Heart right ventricle (tissue), 16 donors: ENCODE results near the gene NT5C3A. TPM values are rescaled to one million over a fixed set of nuclear protein-coding genes. Genes with fewer than 3 reads are reported as not detected.

Source experiments
- ATAC-seq, 8 donors: fragments of 200-7000 bp; cut with Tn5 transposase; one replicate each; pipeline ENCODE4 v1.9.1; 2020; ENCODE audit warnings: mild to moderate bottlenecking in 8 of 8, moderate library complexity in 8 of 8, moderate number of reproducible peaks in 1 of 8
- DNase-seq, 2 donors: peaks; one replicate each; pipeline ENCODE4 v3.0.0-alpha.2; 2020
- H3K27ac ChIP-seq, 10 donors: fragments of 200-600 bp; sonication (generic) in 2 of 10; one replicate each; pipeline versions ENCODE4 v1.5.0 to v1.8.0; 2020 to 2022; ENCODE audit warnings: mild to moderate bottlenecking in 3 of 10
- H3K27me3 ChIP-seq, 7 donors: fragments of 200-600 bp; one replicate each; pipeline ENCODE4 v1.8.0; 2021 to 2022; ENCODE audit warnings: mild to moderate bottlenecking in 2 of 7
- H3K36me3 ChIP-seq, 9 donors: fragments of 200-600 bp; sonication (generic) in 1 of 9; one replicate each; pipeline versions ENCODE4 v1.5.0 to v1.8.0; 2020 to 2022; ENCODE audit warnings: mild to moderate bottlenecking in 2 of 9
- H3K4me1 ChIP-seq, 9 donors: fragments of 200-600 bp; sonication (generic) in 1 of 9; one replicate each; pipeline versions ENCODE4 v1.5.0 to v1.8.0; 2020 to 2022; ENCODE audit warnings: mild to moderate bottlenecking in 4 of 9
- H3K4me3 ChIP-seq, 10 donors: fragments of 200-600 bp; sonication (generic) in 2 of 10; one replicate each; pipeline versions ENCODE4 v1.5.0 to v1.8.0; 2020 to 2022; ENCODE audit warnings: mild to moderate bottlenecking in 7 of 10, moderate library complexity in 2 of 10
- H3K9me3 ChIP-seq, 11 donors: fragments of 200-600 bp in 10 of 11; sonication (generic) in 2 of 11; one replicate each; pipeline versions ENCODE4 v1.5.0 to v1.8.0; 2013 to 2022; ENCODE audit warnings: mild to moderate bottlenecking in 2 of 11, control low read depth in 1 of 11, moderate library complexity in 1 of 11
- CTCF ChIP-seq, 9 donors: fragments of 200-600 bp; sonication (generic) in 2 of 9; IDR thresholded peaks; one replicate each; pipeline versions ENCODE4 v1.5.0 to v1.8.0; 2021 to 2022; ENCODE audit warnings: antibody characterized with exemption in 9 of 9, mild to moderate bottlenecking in 5 of 9, moderate library complexity in 1 of 9
- WGBS, 2 donors: extraction: QIAGEN DNeasy Blood & Tissue Kit; methylation state at CpG; one replicate each; pipeline ENCODE4 v1.1.7; 2013; ENCODE audit warnings: inconsistent platforms in 1 of 2; 5-methylcytosine and 5-hydroxymethylcytosine counted together
- intact Hi-C, 10 donors: fragments of 100-400 bp; cut with DNase I; formaldehyde crosslinking; loops; one replicate each; pipeline versions ENCODE4 v1.11.1 to v1.14.2; 2022
- polyA plus RNA-seq, 2 donors: library from polyadenylated mRNA; stranded (reverse); fragments of 200-250 nt; gene quantifications; one replicate each; pipeline ENCODE4 v1.2.3, GENCODE V29; 2013
- total RNA-seq, 10 donors: library from RNA; stranded (reverse); fragmentation: NEBNext Ultra II Directional in 3 of 10; extraction: Animal tissue kit (Norgen Biotek cat#: 25700) in 3 of 10; gene quantifications; one replicate each; pipeline versions ENCODE4 v1.2.1 to v1.2.4, GENCODE V29; 2021 to 2023
- donor health status: Arrhythmogenic right ventricular cardiomyopathy.
- donor health status: ischemic (EF 13 %, LVEDD 7.1; RV severe dilation, severe dysfunction).
- donor health status: healthy with polysubstance abuse.
- donor health status: DM: no; HTN: yes; CAD: no.
- donor health status: DM: no; HTN: no; CAD: no.
- donor health status: ischemic (EF 25% LVEDD 6.9; RV normal size, moderate dysfunction).
- donor health status: ischemic (EF 25% LVEDD 5.7; RV mildly dilated, moderate dysfunction).
- donor health status: healthy.
- donor health status: DM: yes; HTN: yes; CAD: no.
- donor health status: Ischemic cardiomyopathy.
- donor health status: ischemic (EF 35%, LVEDD 5.7; RV mildly dilated, moderate dysfunction).
- donor health status: nonischemic (EF 11% LVEDD 7.7; RV severe dilation, severe dysfunction).
- donor health status: DM: yes; HTN: yes; CAD: no.
- donor health status: PGD.
- donor health status: ischemic (EF 29% LVEDD 5.4; RV normal size, mild dysfunction).
- donor health status: nonischemic (EF 23%, LVEDD 6.1; RV moderate dilation, normal function).

Gene NT5C3A
- total and polyA plus RNA-seq, 12 donors: 11.6 to 32.6 (median 18.9) TPM

- Histone ChIP-seq H3K27me3 (no peaks in the 10 kb centered on the region), H3K9me3 (no peaks in the 10 kb centered on the region), H3K36me3 (peaks cover 0 to 5% (median 0%) of the 10 kb centered on the region in 9 donors), H3K4me1 (peaks cover 0 to 47% (median 21%) of the 10 kb centered on the region in 9 donors), H3K4me3 (no peak overlapping the region), H3K27ac (no peak overlapping the region)
- TF ChIP-seq CTCF (IDR thresholded peaks at IDR 0.05): no peak
- DNase-seq (no peak), ATAC-seq (no peak)
- intact Hi-C loops: loop anchor here in 2 of 10 donors (10.0 kb wide), 2 partner anchors 290 to 560 kb away; partner anchors contain the start of genes AVL9 (in 1 of the 2) and LSM5 (in 1 of the 2)
- 97 to 99% methylated on average over 5 of the region's 5 CpGs for WGBS, 2 donors
These were observed 7.4 kb downstream of the NT5C3A start for GRCh38 chr7:33055158-33055557.

DNA sequence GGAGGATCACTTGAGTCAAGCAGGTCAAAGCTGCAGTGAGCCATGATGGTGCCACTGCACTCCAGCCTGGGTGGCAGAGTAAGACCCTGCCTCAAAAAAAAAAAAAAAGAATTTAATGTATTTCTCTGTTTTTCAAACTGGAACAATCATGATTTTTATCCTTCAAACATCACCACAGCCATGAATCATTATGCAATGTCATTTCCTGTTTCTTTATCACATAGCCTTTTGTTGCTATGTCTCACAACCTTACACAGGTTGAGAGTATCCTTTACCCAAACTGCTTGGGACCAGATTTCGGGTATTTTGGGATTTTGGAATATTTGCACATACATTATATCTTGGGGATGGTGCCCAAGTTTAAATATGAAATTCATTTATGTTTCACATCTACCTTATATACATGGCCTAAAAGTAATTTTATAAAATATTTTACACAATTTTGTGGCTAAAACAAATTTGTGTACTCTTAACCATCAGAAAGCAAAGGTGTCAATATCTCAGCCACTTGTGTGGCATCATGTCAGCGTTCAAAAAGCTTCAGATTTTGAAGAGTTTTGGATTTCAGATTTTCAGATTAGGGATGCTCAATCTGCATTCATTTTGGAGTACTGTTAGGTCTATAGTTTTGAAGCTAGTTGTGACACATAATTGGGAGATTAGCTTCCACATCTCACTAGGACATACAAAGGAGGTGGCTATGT, 8.2 kb downstream of the NT5C3A start:
- intact Hi-C loops: loop anchor here in 2 of 10 donors (5.0 to 10.0 kb wide), 3 partner anchors 207 to 560 kb away; partner anchors contain the start of genes AVL9 (in 1 of the 2) and LSM5 (in 1 of the 2)
- ATAC-seq: no peak
- DNase-seq: no peak
- Histone ChIP-seq H3K27me3 (no peaks in the 10 kb centered on the region), H3K36me3 (peaks cover 0 to 5% (median 0%) of the 10 kb centered on the region in 9 donors), H3K4me1 (peaks cover 0 to 47% (median 24%) of the 10 kb centered on the region in 9 donors), H3K9me3 (no peaks in the 10 kb centered on the region), H3K4me3 (no peak overlapping the region), H3K27ac (peak overlapping the region in 1 of 10 donors; percentile 45)
- TF ChIP-seq CTCF (IDR thresholded peaks at IDR 0.05): no peak
- WGBS, 2 donors: 89 to 92% methylated on average over 2 of the region's 2 CpGs

- Histone ChIP-seq H3K27me3 (no peaks in the 10 kb centered on the region), H3K27ac (peak overlapping the region in 2 of 10 donors; percentile 4 to 45), H3K36me3 (peaks cover 0 to 5% (median 0%) of the 10 kb centered on the region in 9 donors), H3K4me1 (peaks cover 0 to 48% (median 24%) of the 10 kb centered on the region in 9 donors), H3K9me3 (no peaks in the 10 kb centered on the region), H3K4me3 (no peak overlapping the region)
- TF ChIP-seq CTCF (IDR thresholded peaks at IDR 0.05): no peak
- ATAC-seq: no peak
- WGBS, 2 donors: 62 to 76% methylated on average over 1 of the region's 1 CpG
- DNase-seq: no peak
- intact Hi-C loops: loop anchor here in 2 of 10 donors (5.0 to 10.0 kb wide), 3 partner anchors 206 to 559 kb away; partner anchors contain the start of genes AVL9 (in 1 of the 2) and LSM5 (in 1 of the 2)
These were observed 8.9 kb downstream of the NT5C3A start for GRCh38 chr7:33053721-33054120.

- DNase-seq (no peak), ATAC-seq (peak in 6 of 8 donors; percentile 52 to 70 (median 62))
- no peaks in the 10 kb centered on the region for H3K36me3 ChIP-seq
- 0 to 1% methylated on average over 1 of the region's 1 CpG for WGBS, 2 donors
- H3K27me3 ChIP-seq: no peaks in the 10 kb centered on the region
- H3K4me1 ChIP-seq: peaks cover 0 to 59% (median 24%) of the 10 kb centered on the region in 9 donors
- intact Hi-C loops: loop anchor here in 2 of 10 donors (5.0 to 10.0 kb wide), 3 partner anchors 203 to 556 kb away; partner anchors contain the start of genes AVL9 (in 1 of the 2) and LSM5 (in 1 of the 2)
- no peaks in the 10 kb centered on the region for H3K9me3 ChIP-seq
- peak overlapping the region in 3 of 10 donors; percentile 9 to 28 (median 26) for H3K4me3 ChIP-seq
- peak overlapping the region in 6 of 10 donors; percentile 14 to 77 (median 56) for H3K27ac ChIP-seq
- peak; percentile 24 to 80 (median 72) for TF ChIP-seq CTCF (IDR thresholded peaks at IDR 0.05)
These were observed 11.8 kb downstream of the NT5C3A start for GRCh38 chr7:33050535-33051318.
